ENCODE data around the gene NHLRC2. TPM values are rescaled to one million over a fixed set of nuclear protein-coding genes. Genes with fewer than 3 reads are reported as not detected.

Gene NHLRC2
- total and polyA plus RNA-seq, 10 of the 15 experiments (the other 5 are each of a cell fraction or from before 2014, with no cell fraction given): 1.9 to 31.3 (median 15.9) TPM

DNA sequence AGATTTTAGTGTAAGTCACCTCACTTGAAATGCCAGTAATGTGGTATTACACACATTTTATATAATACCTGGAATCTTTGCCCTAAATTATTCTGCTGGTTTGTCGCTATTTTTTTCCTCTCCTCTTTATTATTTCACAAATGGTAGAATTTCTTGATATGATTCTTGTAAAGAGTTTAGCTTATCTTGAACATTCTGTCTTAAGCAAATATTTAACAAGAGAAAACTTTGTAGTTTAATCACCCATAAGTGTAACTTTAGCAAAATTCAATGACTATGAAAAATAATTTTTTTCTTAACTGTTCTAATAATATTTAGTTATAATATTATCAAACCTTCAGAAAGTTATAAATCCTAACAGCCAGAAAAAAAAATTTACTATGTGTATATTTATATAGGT lies 56.7 kb downstream of the NHLRC2 start (continued):
- TF ChIP-seq CHD2 (IDR thresholded peaks at IDR 0.05; ENCODE audit: borderline replicate concordance, low read depth, low read length): no peak
- TF ChIP-seq TARDBP (IDR thresholded peaks at IDR 0.05; ENCODE audit: borderline replicate concordance): no peak
- no peak for TF ChIP-seq E2F8 (IDR thresholded peaks at IDR 0.05; ENCODE audit: low read depth, partially characterized antibody)

- SMC1A ChIA-PET (ENCODE audit: uncharacterized antibody, unreplicated experiment): interaction anchor here (0.7 to 1.7 kb wide), 2 partner anchors 11 to 38 kb away, joined by 3 to 6 read pairs; no protein-coding TSS in a partner anchor
These were observed 57.4 kb downstream of the NHLRC2 start for GRCh38 chr10:113911839-113912238.

More at GRCh38 chr10:113911839-113912238, 57.4 kb downstream of the NHLRC2 start:
- H4K20me1 ChIP-seq (ENCODE audit: control insufficient read depth, insufficient read depth): no peaks in the 10 kb centered on the region
- POLR2A ChIA-PET: no interaction called here
- H3K4me3 ChIP-seq: no peak overlapping the region
- RAD21 ChIA-PET (ENCODE audit: unreplicated experiment): no interaction called here
- no peaks in the 10 kb centered on the region for H3K4me1 ChIP-seq (ENCODE audit: control insufficient read depth, insufficient read depth, low read length)
- H3K79me2 ChIP-seq (ENCODE audit: control insufficient read depth, insufficient read depth, low read length): no peaks in the 10 kb centered on the region
- DNase-seq (ENCODE audit: low read depth, low spot score) (no peak), FAIRE-seq (no peak), ATAC-seq (no peak)
- H3K4me2 ChIP-seq (ENCODE audit: control insufficient read depth, insufficient read depth): no peak overlapping the region
- no peak for TF ChIP-seq MEF2A (IDR thresholded peaks at IDR 0.05; ENCODE audit: insufficient read depth, low read depth, low read length)
- no peak for TF ChIP-seq MEF2B (IDR thresholded peaks at IDR 0.05; ENCODE audit: partially characterized antibody, poor library complexity, severe bottlenecking)
- no peak for TF ChIP-seq BCL3 (IDR thresholded peaks at IDR 0.05; ENCODE audit: borderline replicate concordance, insufficient read depth, low read depth, low read length, poor library complexity, severe bottlenecking)
- TF ChIP-seq SIN3A (IDR thresholded peaks at IDR 0.05; ENCODE audit: low read depth, low read length): no peak
- no peak for TF ChIP-seq CBX5 (IDR thresholded peaks at IDR 0.05; ENCODE audit: low read depth)
- TF ChIP-seq, protein P1, sequence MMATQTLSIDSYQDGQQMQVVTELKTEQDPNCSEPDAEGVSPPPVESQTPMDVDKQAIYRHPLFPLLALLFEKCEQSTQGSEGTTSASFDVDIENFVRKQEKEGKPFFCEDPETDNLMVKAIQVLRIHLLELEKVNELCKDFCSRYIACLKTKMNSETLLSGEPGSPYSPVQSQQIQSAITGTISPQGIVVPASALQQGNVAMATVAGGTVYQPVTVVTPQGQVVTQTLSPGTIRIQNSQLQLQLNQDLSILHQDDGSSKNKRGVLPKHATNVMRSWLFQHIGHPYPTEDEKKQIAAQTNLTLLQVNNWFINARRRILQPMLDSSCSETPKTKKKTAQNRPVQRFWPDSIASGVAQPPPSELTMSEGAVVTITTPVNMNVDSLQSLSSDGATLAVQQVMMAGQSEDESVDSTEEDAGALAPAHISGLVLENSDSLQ (IDR thresholded peaks at IDR 0.05): no peak
- H3K27me3 ChIP-seq (replicated peaks in 1 of 2; ENCODE audit: control insufficient read depth in 2 of 2, insufficient read depth in 2 of 2, low read length in 1 of 2): no peaks in the 10 kb centered on the region
- intact Hi-C loops (cut with micrococcal nuclease; ENCODE audit: unreplicated experiment): loop anchor here (10.0 kb wide), 1 partner anchor 117 kb away; no protein-coding TSS in a partner anchor
- H3K9ac ChIP-seq (ENCODE audit: control insufficient read depth, insufficient read depth, low read length): no peak overlapping the region
- no peak overlapping the region for H2AFZ ChIP-seq (ENCODE audit: control insufficient read depth, low read depth, low read length)
- no TSS peak for BruUV-seq (replicated peaks)
- WGBS (ENCODE audit: insufficient coverage, insufficient replicate concordance, low lambda C conversion rate, missing lambda C conversion rate): over 99% methylated on average over 6 of the region's 6 CpGs
- in situ Hi-C loops (cut with MboI): no loop called here
- no peak overlapping the region for H3K27ac ChIP-seq (ENCODE audit: control insufficient read depth, insufficient read depth)
- H3K9me3 ChIP-seq (replicated peaks; ENCODE audit: control insufficient read depth, insufficient read depth, low read length): no peaks in the 10 kb centered on the region
- CTCF ChIA-PET: interaction anchor here (0.7 to 1.7 kb wide), 6 partner anchors 9 to 113 kb away, joined by 3 to 4 read pairs (median 4); no protein-coding TSS in a partner anchor
- peaks cover 3 to 7% of the 10 kb centered on the region in 2 experiments for H3K36me3 ChIP-seq (ENCODE audit: control insufficient read depth in 2 of 2, insufficient read depth in 2 of 2, low read length in 1 of 2)
